PC-9 (cell line): ENCODE results near the gene CDK3. TPM values are rescaled to one million over a fixed set of nuclear protein-coding genes. Genes with fewer than 3 reads are reported as not detected.
A peak's percentile ranks its signal among the peaks of the same experiment; 100 is the strongest.

ENCODE experiments used
- BruUV-seq: library from RNA; stranded (reverse); fragments of 400-500 nt; replicated peaks from 2 replicates; lab custom pipeline; 2021; lab: Mats Ljungman, UMichigan
- CTCF ChIA-PET: fragments of 300-600 bp; sonication (Branson Sonifier 250); formaldehyde crosslinking; loops from one replicate; lab custom pipeline; 2022; ENCODE audit warnings: antibody characterized with exemption; lab: Charles Lee
- POLR2A ChIA-PET: fragments of 300-600 bp; sonication (Branson Sonifier 250); formaldehyde crosslinking; loops from one replicate; lab custom pipeline; 2022; ENCODE audit warnings: antibody characterized with exemption; ENCODE audit not compliant: unreplicated experiment; lab: Charles Lee
- DNase-seq, 2 experiments: peaks; one replicate each; pipeline versions ENCODE4 v3.0.0 to v3.0.0-alpha.2; 2015 to 2022; ENCODE audit warnings: mixed read lengths in 1 of 2
- H2AFZ ChIP-seq: fragments of 200-600 bp; sonication (generic); 2 replicates; pipeline ENCODE4 v1.8.1; 2017; ENCODE audit warnings: antibody characterized with exemption
- H3F3A ChIP-seq: fragments of 200-600 bp; sonication (generic); 2 replicates; pipeline ENCODE4 v1.8.1; 2017; ENCODE audit warnings: antibody characterized with exemption, mild to moderate bottlenecking, low read depth; ENCODE audit not compliant: insufficient read depth
- H3K27ac ChIP-seq: fragments of 200-600 bp; sonication (generic); 2 replicates; pipeline ENCODE4 v1.6.1; 2016; ENCODE audit warnings: mixed run types
- H3K27me3 ChIP-seq: fragments of 200-600 bp; sonication (generic); 2 replicates; pipeline ENCODE4 v1.6.1; 2016; ENCODE audit warnings: low read depth, mixed run types; ENCODE audit not compliant: insufficient read depth
- H3K36me3 ChIP-seq: fragments of 200-600 bp; sonication (generic); 2 replicates; pipeline ENCODE4 v1.6.1; 2016; ENCODE audit warnings: low read depth, mixed run types
- H3K4me1 ChIP-seq: fragments of 200-600 bp; sonication (generic); replicated peaks from 2 replicates; pipeline ENCODE4 v1.6.1; 2016; ENCODE audit warnings: mixed run types; ENCODE audit not compliant: insufficient read depth
- H3K4me2 ChIP-seq: fragments of 200-600 bp; sonication (generic); 2 replicates; pipeline ENCODE4 v1.6.1; 2017; ENCODE audit warnings: mixed run types
- H3K4me3 ChIP-seq: fragments of 200-600 bp; sonication (generic); 2 replicates; pipeline ENCODE4 v1.6.1; 2016; ENCODE audit warnings: mixed run types
- H3K79me2 ChIP-seq: fragments of 200-600 bp; sonication (generic); 2 replicates; pipeline ENCODE4 v1.6.1; 2017; ENCODE audit warnings: low read depth, mixed run types
- H3K9me2 ChIP-seq: fragments of 200-600 bp; sonication (generic); 2 replicates; pipeline ENCODE4 v1.8.1; 2017; ENCODE audit warnings: mild to moderate bottlenecking; ENCODE audit not compliant: insufficient read depth
- H3K9me3 ChIP-seq: fragments of 200-600 bp; sonication (generic); 2 replicates; pipeline ENCODE4 v1.8.1; 2016; ENCODE audit warnings: low read depth; ENCODE audit not compliant: insufficient read depth
- H4K20me1 ChIP-seq: fragments of 200-600 bp; sonication (generic); 2 replicates; pipeline ENCODE4 v1.8.1; 2017; ENCODE audit not compliant: insufficient read depth
- CTCF ChIP-seq: fragments of 200-600 bp; sonication (generic); conservative IDR thresholded peaks from 2 replicates; pipeline ENCODE4 v1.6.1; 2017; ENCODE audit warnings: mixed run types, antibody characterized with exemption, mild to moderate bottlenecking, moderate library complexity
- EZH2 ChIP-seq: fragments of 200-600 bp; sonication (generic); IDR thresholded peaks from 2 replicates; pipeline ENCODE4 v1.8.0; 2017; ENCODE audit warnings: antibody characterized with exemption, low read depth
- intact Hi-C: fragments of 100-400 bp; cut with micrococcal nuclease; formaldehyde crosslinking; loops from one replicate; pipeline ENCODE4 v1.10.0; 2022; ENCODE audit not compliant: unreplicated experiment
- total RNA-seq: library from RNA; stranded (reverse); gene quantifications from 2 replicates; pipeline ENCODE4 v1.2.3, GENCODE V29; 2021

CDK3 gene
- total RNA-seq, 1 experiment from 2014 or later = 12.3 TPM

- Histone ChIP-seq H3K9me2 (no peaks in the 10 kb centered on the region), H3K4me1 (peaks cover 25% of the 10 kb centered on the region), H3K27ac (peak within 1 kb of the TSS; percentile 47; the same call in 1 of the 2 replicates), H3F3A (peaks cover 10% of the 10 kb centered on the region; the same call in 1 of the 2 replicates), H3K4me2 (peak within 1 kb of the TSS; percentile 90), H3K36me3 (no peaks in the 10 kb centered on the region), H2AFZ (peak within 1 kb of the TSS; percentile 62; the same call in 1 of the 2 replicates), H3K79me2 (peaks cover 21% of the 10 kb centered on the region), H3K9me3 (no peaks in the 10 kb centered on the region), H3K4me3 (peak within 1 kb of the TSS; percentile 71), H4K20me1 (no peaks in the 10 kb centered on the region), H3K27me3 (no peaks in the 10 kb centered on the region)
- no peak for TF ChIP-seq CTCF
- POLR2A ChIA-PET = interaction anchor here (0.6 to 0.8 kb wide), 2 partner anchors 13 to 26 kb away, joined by 4 to 5 read pairs; no protein-coding TSS in a partner anchor
- peak; percentile 91 to 98 for DNase-seq
- no TSS peak for BruUV-seq
- intact Hi-C loops = loop anchor here (1.0 to 2.0 kb wide), 2 partner anchors 26 to 48 kb away; partner anchors contain the start of genes ACOX1 and TEN1
- CTCF ChIA-PET = no interaction called here
Observed at GRCh38 chr17:76027159-76027839, 26.6 kb downstream of the CDK3 start, which contains the start of gene EVPL. EVPL (minus strand) TSS chr17:76027306; CDS start chr17:76027198, 108 bp downstream.

GRCh38 chr17:76032073-76032779, 31.6 kb downstream of the CDK3 start:
- H3K4me3 ChIP-seq = no peak overlapping the region
- peaks cover 19% of the 10 kb centered on the region for H3K4me1 ChIP-seq
- TF ChIP-seq EZH2 (no peak), CTCF (no peak)
- POLR2A ChIA-PET = no interaction called here
- no peaks in the 10 kb centered on the region for H3K79me2 ChIP-seq
- H3K36me3 ChIP-seq = no peaks in the 10 kb centered on the region
- no peak overlapping the region for H3K27ac ChIP-seq
- H4K20me1 ChIP-seq = no peaks in the 10 kb centered on the region
- BruUV-seq = no TSS peak
- H3K27me3 ChIP-seq = no peaks in the 10 kb centered on the region
- intact Hi-C loops = no loop called here
- CTCF ChIA-PET = interaction anchor here (0.6 kb wide), 1 partner anchor 23 kb away, joined by 3 read pairs; no protein-coding TSS in a partner anchor
- peaks cover 10% of the 10 kb centered on the region; the same call in 1 of the 2 replicates for H3F3A ChIP-seq
- H3K4me2 ChIP-seq = no peak overlapping the region
- DNase-seq = no peak
- no peak overlapping the region for H2AFZ ChIP-seq
- H3K9me3 ChIP-seq = no peaks in the 10 kb centered on the region
- no peaks in the 10 kb centered on the region for H3K9me2 ChIP-seq

- intact Hi-C loops = no loop called here
- Histone ChIP-seq H3K4me2 (no peak overlapping the region), H3F3A (peaks cover 10% of the 10 kb centered on the region; the same call in 1 of the 2 replicates), H3K36me3 (no peaks in the 10 kb centered on the region), H3K79me2 (no peaks in the 10 kb centered on the region), H3K4me1 (peaks cover 15% of the 10 kb centered on the region), H2AFZ (no peak overlapping the region), H3K4me3 (no peak overlapping the region), H4K20me1 (no peaks in the 10 kb centered on the region), H3K9me3 (no peaks in the 10 kb centered on the region), H3K9me2 (no peaks in the 10 kb centered on the region), H3K27ac (no peak overlapping the region), H3K27me3 (no peaks in the 10 kb centered on the region)
- POLR2A ChIA-PET = no interaction called here
- BruUV-seq = no TSS peak
- no peak for TF ChIP-seq EZH2
- no peak for TF ChIP-seq CTCF
- DNase-seq = no peak
- CTCF ChIA-PET = interaction anchor here (0.6 kb wide), 1 partner anchor 23 kb away, joined by 3 read pairs; no protein-coding TSS in a partner anchor
Observed at GRCh38 chr17:76032780-76033108, 32.1 kb downstream of the CDK3 start.
